SH-SY5Y (cell line): ENCODE measurements around the gene KCNG2.

Source experiments
- GATA2 ChIP-seq: IDR thresholded peaks from 2 replicates; pipeline ENCODE4 v1.6.1; 2011; ENCODE audit warnings: mild to moderate bottlenecking, low read depth, low read length
- GATA3 ChIP-seq: IDR thresholded peaks from 2 replicates; pipeline ENCODE4 v1.6.1; 2011; ENCODE audit warnings: low read depth, mild to moderate bottlenecking, low read length, moderate library complexity

- TF ChIP-seq GATA3: no peak
- no peak for TF ChIP-seq GATA2
These were observed 109.0 kb downstream of the KCNG2 start for GRCh38 chr18:79906706-79907105.
